Fibroblast of lung (primary cell): ENCODE measurements around the gene DOCK3.

Experiments
- EZH2 ChIP-seq: IDR thresholded peaks from 2 replicates; pipeline ENCODE4 v1.5.1; 2012; ENCODE audit warnings: low read length, control low read depth, mild to moderate bottlenecking; ENCODE audit errors: missing control alignments
- TF ChIP-seq, protein P1 (sequence below), 2 donors: IDR thresholded peaks in 1 of 2; conservative IDR thresholded peaks in 1 of 2; 1 replicate in 1 of 2; 2 replicates in 1 of 2; pipeline ENCODE4 v1.5.1; 2011 to 2012; ENCODE audit warnings: low read length in 2 of 2, control low read depth in 1 of 2, inconsistent platforms in 1 of 2, low read depth in 1 of 2, mild to moderate bottlenecking in 1 of 2

GRCh38 chr3:50819882-50820281 lies 145.2 kb downstream of the DOCK3 start:
- TF ChIP-seq, protein P1, sequence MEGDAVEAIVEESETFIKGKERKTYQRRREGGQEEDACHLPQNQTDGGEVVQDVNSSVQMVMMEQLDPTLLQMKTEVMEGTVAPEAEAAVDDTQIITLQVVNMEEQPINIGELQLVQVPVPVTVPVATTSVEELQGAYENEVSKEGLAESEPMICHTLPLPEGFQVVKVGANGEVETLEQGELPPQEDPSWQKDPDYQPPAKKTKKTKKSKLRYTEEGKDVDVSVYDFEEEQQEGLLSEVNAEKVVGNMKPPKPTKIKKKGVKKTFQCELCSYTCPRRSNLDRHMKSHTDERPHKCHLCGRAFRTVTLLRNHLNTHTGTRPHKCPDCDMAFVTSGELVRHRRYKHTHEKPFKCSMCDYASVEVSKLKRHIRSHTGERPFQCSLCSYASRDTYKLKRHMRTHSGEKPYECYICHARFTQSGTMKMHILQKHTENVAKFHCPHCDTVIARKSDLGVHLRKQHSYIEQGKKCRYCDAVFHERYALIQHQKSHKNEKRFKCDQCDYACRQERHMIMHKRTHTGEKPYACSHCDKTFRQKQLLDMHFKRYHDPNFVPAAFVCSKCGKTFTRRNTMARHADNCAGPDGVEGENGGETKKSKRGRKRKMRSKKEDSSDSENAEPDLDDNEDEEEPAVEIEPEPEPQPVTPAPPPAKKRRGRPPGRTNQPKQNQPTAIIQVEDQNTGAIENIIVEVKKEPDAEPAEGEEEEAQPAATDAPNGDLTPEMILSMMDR (conservative IDR thresholded peaks at IDR 0.05 in 1 of 2, IDR thresholded peaks at IDR 0.05 in 1 of 2; ENCODE audit: low read depth in 1 of 2, low read length in 2 of 2) = no peak
- no peak for TF ChIP-seq EZH2
